Activated naive CD4-positive, alpha-beta T cell treated with Interleukin-2 at 50 U/mL for 16 hours (primary cell): ENCODE results near the gene BLVRA.
"Not testable (repeated sequence)": the region's sequence is repeated elsewhere in the genome, so short reads cannot be mapped to it uniquely, and the experiment has no call there.

Experiments used
- DNase-seq: peaks from one replicate; pipeline ENCODE4 v3.0.0-alpha.2; 2020

The BLVRA gene

DNA sequence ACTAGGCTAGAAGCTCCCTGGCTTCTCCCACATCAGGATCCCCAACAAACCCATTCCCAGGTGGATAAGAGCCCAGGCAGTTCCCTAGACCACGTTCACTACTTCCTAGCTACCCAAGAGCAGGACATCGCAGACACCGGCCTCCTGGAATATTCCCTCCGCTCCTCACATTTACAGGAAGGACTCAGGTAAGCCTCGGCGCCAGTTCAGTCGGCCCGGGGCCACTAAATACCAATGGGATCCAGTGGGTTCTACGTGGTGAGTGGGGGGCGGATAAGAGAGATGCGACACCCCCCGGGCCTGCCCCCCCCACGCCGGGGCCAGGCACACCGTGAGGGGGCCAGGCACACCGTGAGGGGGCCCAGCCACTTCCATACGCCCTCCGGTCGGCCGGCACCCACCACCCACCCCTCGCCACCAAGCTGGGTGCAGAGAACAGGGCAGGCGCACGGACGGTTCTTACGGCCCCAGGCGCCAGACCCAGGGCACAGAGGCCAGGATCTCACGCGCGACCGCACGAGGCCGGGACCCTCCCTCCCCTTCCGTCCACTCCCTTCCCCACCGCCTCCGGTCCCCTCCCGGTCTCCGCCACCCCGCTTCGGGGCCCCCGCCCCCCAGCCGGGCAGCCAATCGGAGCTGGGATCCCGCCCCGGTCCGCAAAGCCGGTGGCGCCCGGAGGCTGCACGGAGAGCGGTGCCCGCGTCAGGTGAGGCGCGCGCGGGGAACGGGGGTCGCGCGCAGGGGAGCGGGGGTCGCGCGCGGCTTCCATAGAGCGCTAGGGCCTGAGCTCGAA is at the start of gene BLVRA:
TSS of gene BLVRA (plus strand) at position 652 of the 793 bp plus-strand sequence. CDS start 12,479 bp downstream, outside the sequence.
- peak; percentile 72 for DNase-seq

DNA sequence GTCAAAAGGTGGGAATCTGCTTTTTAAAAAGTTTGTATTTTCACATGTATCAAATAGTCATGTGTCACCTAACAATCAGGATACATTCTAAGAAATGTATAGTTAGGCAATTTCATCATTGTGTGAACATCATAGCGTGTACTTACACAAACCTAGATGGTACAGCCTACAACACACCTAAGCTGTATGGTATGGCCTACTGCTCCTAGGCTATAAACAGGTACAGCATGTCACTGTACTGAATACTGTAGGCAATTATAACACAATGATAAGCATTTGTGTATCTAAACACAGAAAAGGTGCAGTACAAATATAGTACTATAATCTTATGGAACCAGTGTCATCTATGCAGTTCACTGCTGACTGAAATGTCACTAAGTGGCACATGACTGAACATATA is 47.0 kb upstream of the BLVRA start:
- DNase-seq = no peak

DNA sequence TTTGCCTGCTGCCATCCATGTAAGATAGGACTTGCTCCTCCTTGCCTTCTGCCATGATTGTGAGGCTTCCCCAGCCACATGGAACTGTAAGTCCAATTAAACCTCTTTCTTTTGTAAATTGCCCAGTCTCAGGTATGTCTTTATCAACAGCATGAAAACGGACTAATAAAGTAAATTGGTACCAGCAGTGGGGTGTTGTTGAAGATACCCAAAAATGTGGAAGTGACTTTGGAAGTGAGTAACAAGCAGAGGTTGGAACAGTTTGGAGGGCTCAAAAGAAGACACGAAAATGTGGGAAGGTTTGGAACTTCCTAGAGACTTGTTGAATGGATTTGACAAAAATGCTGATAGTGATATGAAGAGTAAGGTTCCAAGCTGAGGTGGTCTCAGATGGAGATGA is 42.5 kb upstream of the BLVRA start:
- not testable (repeated sequence) for DNase-seq

GRCh38 chr7:43716598-43716997 is 41.9 kb upstream of the BLVRA start:
- DNase-seq = no peak

DNA sequence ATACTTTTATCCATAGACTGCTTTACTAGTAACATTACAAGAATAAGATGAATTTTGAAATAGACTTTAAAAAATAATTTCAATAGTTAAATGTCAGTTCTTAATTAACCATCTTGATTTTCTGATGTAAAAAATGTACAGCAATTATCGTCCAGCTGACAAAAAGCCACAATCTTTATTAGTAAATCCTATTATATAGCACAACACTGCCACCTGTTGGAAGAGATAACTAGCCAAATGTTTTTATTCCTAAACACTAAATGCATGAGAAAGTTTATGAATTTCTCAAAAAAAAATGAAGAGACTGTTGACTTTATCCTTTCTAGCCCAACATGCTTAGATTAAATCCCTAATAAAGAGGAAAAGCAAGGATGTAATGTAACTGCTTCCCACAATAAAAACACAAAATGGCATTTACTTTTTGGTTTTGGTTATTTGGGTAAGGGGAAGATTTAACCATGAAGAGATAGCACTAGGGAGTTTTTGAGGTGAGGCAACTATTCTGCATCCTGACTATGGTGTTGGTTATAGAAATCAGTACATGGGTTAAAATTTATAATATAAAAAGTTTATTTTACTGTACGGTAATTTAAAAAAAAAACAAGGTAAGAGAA is 37.2 kb upstream of the BLVRA start:
- DNase-seq = no peak

- no peak for DNase-seq
These were observed 35.5 kb upstream of the BLVRA start for GRCh38 chr7:43723007-43723341.

DNA sequence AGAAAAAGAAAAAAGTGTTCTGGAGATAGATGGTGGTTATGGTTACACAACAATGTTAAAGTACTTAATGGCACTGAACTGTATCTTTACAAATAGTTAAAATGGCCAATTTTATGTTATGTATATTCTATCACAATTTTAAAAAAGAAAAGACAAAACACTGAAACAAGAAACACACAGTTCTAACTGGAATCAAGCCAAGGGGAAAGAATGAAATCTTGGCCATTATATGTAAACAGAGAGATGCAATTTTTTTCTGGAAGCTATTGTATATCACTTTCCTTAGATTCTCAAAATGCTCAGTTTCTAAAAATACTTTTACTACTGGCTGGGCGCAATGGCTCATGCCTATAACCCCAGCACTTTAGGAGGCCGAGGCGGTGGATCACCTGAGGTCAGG is 33.2 kb upstream of the BLVRA start:
- no peak for DNase-seq

DNA sequence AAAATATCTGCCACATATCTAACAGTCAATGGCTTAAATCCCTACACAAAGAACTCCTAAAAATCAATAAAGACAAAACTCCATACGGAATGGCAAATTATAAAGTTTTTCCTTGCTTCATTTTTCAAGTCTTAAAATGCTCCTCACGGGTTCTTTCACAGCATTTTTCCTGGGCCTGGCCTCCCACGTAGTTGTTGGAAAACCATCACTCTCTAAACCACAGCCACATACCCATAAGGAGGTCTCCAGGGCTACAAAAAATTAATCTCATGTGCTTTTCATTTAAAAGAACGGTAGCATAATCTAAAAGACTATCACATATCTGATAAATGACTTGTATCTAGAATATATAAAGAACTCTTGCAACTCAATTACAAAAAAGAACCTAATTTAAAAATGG is 32.0 kb upstream of the BLVRA start:
- no peak for DNase-seq

DNA sequence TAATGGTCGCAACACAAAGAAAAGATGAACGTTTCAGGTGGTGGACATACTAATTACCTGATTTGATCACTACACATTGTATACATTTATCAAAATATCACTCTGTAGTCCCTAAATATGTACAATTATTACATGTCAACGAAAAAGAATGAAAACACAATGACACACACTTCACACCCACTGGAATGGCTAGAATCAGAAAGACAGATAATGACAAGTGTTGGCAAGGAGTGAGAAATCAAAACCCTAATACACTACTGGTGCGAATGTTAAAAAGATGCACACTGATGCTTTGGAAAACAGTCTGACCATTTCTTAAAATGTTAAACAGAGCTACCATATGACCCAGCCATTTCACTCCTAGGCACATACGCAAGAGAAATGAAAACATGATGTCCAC is 31.5 kb upstream of the BLVRA start:
- no peak for DNase-seq

DNA sequence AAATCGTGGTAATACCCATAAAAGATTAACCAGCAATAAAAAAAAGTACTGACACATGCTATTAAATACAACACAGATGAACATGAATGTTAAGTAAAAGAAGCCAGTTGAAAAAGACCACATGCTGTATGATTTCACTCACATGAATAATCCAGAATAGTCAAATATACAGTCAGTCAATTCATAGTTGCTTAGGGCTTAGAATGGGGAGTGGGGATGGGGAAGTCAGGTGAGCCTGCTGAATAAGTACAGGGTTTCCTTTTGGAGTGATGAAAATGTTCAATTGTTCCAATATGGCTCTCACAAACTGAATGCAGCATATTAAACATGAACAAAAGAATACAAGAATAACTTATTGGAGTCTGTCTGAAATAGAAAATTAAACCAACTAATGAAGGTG is 31.0 kb upstream of the BLVRA start:
- DNase-seq = no peak

DNA sequence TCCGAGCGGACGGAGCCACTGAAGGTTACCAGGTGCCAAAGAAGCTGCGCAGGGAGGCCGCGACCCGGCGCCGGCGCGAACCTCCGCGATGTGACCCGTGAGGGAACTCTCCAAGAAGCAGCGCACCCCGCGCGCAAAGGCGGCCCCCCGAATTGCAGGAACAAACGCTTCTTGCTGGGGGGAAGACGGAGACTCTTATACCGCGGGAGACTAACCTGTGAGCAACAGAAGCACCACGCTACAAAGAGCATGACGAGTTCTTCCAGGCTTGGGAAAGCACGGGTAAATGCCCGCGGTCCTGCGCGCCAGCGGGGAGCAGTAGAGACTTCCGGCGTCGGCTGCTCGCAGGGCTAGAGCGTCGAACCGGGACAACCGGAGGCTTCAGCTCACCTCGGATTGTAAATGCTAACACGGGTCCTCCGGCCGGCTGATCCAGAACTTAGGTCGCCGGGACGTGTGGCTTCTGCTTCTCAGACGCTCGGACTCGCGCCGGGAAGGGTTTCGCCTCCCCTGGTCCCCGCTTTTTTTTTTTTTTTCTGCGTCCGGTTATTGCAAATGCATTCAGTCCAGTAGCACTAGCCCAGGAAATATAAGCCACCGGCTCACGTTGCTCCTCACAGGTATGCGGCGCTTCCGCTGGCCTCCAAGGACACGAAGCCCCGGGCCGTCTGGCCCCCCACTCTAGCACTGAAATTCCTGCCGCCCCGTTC is 29.1 kb upstream of the BLVRA start, which contains the start of gene COA1:
TSS of gene COA1 (minus strand) at position 310 of the 710 bp plus-strand sequence. CDS start 80,909 bp downstream, outside the sequence.
- peak; percentile 88 for DNase-seq

DNA sequence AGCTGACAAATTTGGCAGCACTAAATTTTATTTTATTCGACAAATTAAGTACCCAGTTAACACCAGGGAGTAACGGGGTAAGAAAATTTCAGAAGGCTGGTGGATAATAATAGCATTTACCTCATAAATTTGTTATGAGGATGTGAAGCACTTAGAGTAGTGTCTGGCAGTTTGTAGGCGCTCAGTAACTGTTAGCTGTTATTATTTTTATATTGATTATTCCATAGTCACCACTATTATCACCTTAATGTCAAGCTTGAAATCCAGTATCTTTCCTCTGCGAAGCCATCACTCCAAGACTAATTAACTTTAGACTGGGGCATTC is 28.6 kb upstream of the BLVRA start:
- no peak for DNase-seq

- DNase-seq = not testable (repeated sequence)
These were observed 27.0 kb upstream of the BLVRA start for GRCh38 chr7:43731494-43731893.

DNA sequence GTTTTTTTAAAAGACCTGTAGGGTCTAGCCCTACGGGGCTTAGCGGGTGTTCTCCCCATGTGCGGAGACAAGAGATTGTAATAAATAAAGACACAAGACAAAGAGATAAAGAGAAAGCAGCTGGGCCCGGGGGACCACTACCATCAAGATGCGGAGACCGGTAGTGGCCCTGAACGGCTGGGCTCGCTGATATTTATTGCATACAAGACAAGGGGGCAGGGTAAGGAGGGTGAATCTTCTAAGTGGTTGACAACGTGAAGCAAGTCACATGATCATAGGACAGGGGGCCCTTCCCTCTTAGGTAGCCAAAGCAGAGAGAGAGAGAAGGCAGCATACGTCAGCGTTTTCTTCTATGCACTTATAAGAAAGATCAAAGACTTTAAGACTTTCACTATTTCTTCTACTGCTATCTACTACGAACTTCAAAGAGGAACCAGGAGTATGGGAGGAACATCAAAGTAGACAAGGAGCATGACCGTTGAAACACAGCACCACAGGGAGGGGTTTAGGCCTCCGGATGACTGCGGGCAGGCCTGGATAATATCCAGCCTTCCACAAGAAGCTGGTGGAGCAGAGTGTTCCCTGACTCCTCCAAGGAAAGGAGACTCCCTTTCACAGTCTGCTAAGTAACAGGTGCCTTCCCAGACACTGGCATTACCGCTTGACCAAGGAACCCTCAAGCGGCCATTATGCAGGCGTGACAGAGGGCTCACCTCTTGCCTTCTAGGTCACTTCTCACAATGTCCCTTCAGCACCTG is 23.7 kb upstream of the BLVRA start:
- not testable (repeated sequence) for DNase-seq

DNA sequence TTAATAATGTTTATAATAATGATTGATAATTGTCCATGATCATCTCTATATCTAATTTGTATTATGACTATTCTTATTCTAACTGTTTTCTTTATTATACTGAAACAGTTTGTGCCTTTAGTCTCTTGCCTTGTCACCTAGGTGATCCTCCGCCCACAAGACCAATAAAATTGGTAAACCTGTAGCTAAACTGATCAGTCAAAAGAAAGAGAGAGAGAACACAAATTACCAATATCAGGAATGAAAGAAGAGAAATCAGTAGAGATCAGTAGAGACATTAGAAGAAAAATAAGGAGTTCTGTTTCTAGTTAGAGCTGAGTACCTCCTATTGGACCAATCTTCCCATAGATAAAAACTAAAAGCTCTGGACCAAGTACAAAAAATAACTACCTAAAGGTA is 23.1 kb upstream of the BLVRA start:
- DNase-seq = peak; percentile 16

- DNase-seq = peak; percentile 40
These were observed 22.5 kb upstream of the BLVRA start for GRCh38 chr7:43735802-43736603.

DNA sequence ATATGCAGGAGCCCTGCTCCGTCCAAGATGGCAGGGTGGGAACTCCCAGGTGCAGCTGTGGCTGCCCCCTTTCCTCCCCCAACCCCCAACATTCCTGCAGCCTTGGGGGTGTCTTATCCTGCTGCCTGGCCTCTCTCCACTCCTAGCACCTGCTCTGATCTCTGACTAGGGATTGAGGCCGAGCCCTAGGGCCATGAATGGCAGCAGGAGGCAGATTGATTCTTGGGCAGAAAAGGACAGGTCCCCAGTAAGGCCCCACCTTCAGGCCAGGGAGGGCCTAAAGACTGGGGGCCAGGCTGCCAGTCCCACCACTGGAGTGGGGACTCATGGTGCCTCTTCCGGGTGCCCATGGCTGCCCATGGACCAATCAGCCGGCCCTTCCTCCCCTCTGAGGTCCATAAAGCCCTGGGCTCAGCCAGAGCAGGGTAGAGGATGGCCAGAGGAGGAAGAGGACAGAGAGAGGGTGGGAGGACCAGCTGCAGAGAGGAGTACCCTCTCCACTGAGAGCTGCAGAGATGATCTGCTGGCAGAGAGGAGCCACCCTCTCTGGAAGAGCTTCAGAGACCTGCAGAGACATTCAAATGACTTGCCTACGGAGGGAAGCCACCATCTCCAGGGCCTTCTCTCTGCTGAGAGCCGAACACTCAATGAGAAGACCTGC is 20.9 kb upstream of the BLVRA start:
- DNase-seq = no peak

GRCh38 chr7:43742692-43743091 is 15.8 kb upstream of the BLVRA start:
- no peak for DNase-seq

DNA sequence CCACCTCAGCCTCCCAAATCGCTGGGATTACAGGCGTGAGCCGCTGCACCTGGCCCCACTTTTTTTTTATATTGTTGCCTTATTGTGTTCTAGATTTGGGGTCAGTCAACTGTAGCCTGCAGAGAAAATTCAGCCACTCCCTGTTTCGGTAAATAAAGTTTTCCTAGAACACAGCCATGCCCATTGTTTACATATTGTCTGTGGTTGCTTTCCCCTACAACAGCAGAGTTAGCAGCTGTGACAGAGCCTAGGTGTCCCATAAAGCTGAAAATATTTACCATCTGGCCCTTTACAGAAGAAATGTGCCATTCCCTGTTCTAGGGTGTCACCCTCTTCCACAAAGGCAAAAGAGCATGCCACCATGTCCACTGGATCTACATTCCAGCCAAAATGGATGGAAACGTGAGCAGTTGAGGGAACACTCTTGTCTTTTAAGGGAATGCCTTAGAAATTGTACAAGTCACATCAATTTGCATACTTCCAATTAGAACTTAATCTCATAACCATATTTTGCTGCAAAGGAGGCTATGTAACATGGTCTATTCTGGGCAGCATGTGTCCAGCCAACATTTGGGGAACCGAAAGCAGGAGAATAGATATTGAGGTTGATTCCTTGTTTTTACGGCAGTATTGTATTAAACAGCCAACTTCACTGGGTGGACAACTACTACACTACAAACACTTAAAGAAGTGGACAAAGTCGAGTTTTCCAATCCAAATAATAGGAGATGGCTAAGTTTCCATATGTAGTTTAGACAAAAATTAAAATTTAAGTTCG is 11.0 kb upstream of the BLVRA start:
- DNase-seq = no peak

- DNase-seq = no peak
These were observed 9.0 kb upstream of the BLVRA start for GRCh38 chr7:43749383-43749940.
